HUES6 (cell line): ENCODE data around the gene SLC9A2.

Experiments
- H3K27ac ChIP-seq: 2 replicates; pipeline ENCODE4 v1.7.0; 2013; ENCODE audit warnings: low read depth, mild to moderate bottlenecking, low read length, inconsistent platforms
- H3K27me3 ChIP-seq: 2 replicates; pipeline ENCODE4 v1.6.1; 2013; ENCODE audit warnings: low read length; ENCODE audit not compliant: control insufficient read depth, insufficient read depth
- H3K36me3 ChIP-seq: 2 replicates; pipeline ENCODE4 v1.6.1; 2013; ENCODE audit warnings: low read length; ENCODE audit not compliant: control insufficient read depth, insufficient read depth
- H3K4me1 ChIP-seq: 2 replicates; pipeline ENCODE4 v1.6.1; 2013; ENCODE audit warnings: low read length; ENCODE audit not compliant: control insufficient read depth, insufficient read depth
- H3K4me3 ChIP-seq: 2 replicates; pipeline ENCODE4 v1.5.1; 2013; ENCODE audit warnings: low read depth, low read length
- H3K9ac ChIP-seq: one replicate; pipeline ENCODE4 v1.6.1; 2013; ENCODE audit warnings: mild to moderate bottlenecking, low read length
- H3K9me3 ChIP-seq: 2 replicates; pipeline ENCODE4 v1.6.1; 2013; ENCODE audit warnings: low read depth, low read length; ENCODE audit not compliant: control insufficient read depth, insufficient read depth

Gene SLC9A2

DNA sequence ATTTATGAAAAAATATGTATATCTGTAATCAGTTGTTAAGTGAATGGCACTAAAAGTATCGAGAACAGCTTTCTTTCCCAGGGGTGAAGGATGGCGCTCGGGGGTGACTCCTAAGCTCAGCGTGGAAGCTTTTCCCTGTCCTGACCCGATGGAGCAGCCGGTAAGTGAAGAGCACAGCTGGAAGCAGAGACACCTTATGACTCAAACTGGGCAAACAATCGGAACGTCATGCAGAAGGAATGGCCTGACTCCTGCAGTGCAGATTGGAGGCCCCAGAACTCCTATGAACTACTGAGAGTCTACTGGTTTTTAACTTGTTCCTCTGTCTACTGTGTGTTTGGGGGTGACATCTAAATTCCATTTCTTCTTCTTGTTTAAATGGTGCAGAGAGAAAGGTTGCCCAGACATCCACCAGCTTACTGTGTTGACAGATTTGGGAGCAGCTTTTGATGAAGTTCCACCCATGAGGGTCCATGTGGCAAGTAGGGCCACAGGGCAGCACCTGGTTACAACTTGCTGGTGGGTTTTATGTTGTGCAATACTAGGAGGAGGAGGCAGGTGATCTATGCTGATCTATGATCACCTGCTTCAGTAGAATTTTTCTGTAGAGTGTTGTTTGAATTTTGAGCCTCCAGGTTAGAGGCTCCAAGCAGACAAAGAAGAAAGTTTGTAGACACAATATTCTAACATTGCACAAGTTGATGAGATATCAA, 89.7 kb downstream of the SLC9A2 start:
- H3K27me3 ChIP-seq: no peaks in the 10 kb centered on the region
- H3K4me3 ChIP-seq: no peak overlapping the region
- no peaks in the 10 kb centered on the region for H3K9me3 ChIP-seq
- H3K9ac ChIP-seq: no peak overlapping the region
- no peak overlapping the region for H3K27ac ChIP-seq
- peaks cover 19% of the 10 kb centered on the region for H3K4me1 ChIP-seq
- H3K36me3 ChIP-seq: no peaks in the 10 kb centered on the region

DNA sequence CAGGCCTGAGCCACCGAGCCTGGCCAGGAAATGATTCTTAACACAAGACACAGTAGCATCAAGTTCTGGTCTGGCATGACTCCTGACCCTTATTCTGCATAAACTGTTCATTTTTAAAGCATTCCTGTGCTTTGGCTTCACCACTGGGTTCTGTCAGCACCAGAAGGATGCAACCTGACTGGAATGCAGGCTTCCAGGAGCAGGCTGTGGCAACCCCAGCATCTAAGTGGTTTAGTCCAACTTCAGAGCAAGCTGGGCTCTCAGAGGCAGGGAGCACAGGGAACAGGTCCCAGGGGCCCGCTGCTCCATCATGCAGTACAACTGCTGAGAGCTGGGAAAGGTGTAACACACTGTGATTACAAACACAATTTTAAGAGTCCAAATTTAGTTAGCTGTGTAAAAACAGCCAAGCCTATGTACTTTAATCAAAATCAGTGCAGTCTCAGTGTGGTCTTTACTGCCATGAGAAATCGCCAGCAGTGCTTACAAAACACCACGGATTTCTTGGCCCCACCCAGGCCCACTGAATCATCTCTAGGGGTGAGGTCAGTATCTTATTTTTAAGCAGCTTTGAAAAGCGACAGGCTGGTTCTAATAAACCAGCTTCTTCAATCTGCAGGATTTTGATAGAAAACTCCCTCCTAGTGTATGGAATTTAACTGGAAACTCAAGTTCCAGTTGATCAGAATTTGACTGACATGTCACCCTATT, 98.1 kb downstream of the SLC9A2 start:
- H3K9me3 ChIP-seq: no peaks in the 10 kb centered on the region
- no peaks in the 10 kb centered on the region for H3K27me3 ChIP-seq
- no peak overlapping the region for H3K9ac ChIP-seq
- H3K4me1 ChIP-seq: no peaks in the 10 kb centered on the region
- H3K36me3 ChIP-seq: peaks cover 46% of the 10 kb centered on the region
- no peak overlapping the region for H3K27ac ChIP-seq
- no peak overlapping the region for H3K4me3 ChIP-seq

DNA sequence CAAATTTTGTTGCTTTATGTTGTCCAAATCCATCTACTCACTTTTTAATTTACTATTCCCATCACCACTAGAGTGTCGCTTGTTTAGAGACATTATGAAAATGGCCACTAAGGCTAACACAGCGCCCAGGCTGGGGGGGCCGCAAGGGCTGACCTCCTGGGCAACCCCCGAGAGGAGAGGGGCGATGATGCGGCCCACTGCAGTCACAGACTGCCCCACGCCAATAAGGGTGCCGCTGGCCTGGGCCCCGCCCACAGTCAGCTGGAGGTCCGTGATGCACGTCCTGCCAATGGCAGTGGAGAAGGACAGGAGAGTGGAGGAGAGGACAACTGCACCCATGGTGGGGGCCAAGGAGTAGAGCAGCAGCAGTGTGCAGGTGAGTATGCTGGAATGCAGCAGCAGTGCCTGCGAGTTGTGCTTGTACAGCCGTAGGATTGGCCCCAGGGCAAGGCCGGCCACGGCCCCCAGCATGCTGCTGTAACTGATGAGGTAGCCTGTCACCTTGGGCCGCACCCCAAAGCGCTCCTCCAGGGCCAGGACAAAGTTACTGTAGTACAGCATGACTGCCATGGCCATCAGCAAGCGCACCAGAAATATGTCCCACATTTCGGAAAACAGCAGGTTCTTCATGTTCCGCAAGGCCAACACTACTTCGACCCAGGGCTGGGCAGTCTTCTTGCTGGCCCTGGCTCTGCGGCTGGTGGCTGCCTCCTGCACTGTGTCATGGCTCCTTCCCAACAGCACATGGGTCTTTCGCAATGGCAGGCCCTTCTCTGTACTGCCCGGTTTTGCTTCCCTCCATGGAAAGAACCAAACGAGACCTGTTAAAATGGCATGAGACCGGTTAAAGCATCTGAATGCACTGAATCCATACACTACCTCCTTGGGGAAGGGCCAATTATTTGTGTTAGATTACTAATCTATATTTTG, 99.3 kb downstream of the SLC9A2 start:
- no peaks in the 10 kb centered on the region for H3K27me3 ChIP-seq
- no peaks in the 10 kb centered on the region for H3K4me1 ChIP-seq
- H3K9ac ChIP-seq: no peak overlapping the region
- H3K4me3 ChIP-seq: no peak overlapping the region
- H3K27ac ChIP-seq: no peak overlapping the region
- no peaks in the 10 kb centered on the region for H3K9me3 ChIP-seq
- H3K36me3 ChIP-seq: peaks cover 58% of the 10 kb centered on the region

DNA sequence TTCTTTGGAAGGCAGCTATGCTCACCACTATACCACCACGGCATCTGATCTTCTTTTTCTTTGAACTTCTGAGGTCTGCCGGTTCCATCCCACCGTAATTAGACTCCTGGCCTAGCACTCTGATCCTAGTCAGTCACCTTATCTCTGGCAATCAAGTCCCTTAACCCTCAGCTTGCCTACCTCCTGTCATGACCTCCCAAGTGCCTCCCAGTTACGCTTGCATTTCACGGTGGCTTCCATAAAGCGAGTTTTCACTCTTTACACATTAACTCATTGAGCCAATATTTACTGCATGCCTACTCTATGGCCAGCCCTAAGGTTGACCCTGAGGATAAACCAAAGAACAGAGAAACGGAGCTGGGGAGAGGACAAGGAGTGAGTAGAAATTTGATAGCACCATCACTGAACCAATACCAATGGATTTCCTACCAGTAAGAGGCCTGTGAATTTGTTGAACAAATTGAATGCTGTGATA, 104.7 kb downstream of the SLC9A2 start:
- H3K4me1 ChIP-seq: no peaks in the 10 kb centered on the region
- H3K27me3 ChIP-seq: no peaks in the 10 kb centered on the region
- no peaks in the 10 kb centered on the region for H3K9me3 ChIP-seq
- H3K4me3 ChIP-seq: no peak overlapping the region
- H3K36me3 ChIP-seq: peaks cover 75% of the 10 kb centered on the region
- H3K9ac ChIP-seq: no peak overlapping the region
- H3K27ac ChIP-seq: no peak overlapping the region

DNA sequence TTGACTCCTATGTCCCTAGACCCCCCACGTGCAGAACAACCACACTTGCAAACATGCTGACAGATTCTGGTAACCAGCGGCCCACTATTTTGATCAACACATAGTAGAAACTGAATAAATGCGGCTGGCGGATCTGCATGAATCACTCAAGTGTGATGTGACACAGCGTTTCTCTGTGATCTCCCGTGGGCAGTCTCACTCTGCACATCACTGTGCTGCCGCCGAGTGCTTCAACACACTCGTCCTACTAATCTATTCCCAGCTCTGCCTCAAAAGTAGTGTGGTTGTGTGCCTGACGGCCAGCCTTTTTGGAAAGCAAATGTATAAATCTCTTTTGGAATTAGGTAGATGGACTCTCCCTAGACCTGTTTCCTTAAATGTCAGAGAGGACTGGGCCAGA, 105.2 kb downstream of the SLC9A2 start:
- no peak overlapping the region for H3K27ac ChIP-seq
- no peak overlapping the region for H3K9ac ChIP-seq
- no peaks in the 10 kb centered on the region for H3K27me3 ChIP-seq
- no peaks in the 10 kb centered on the region for H3K4me1 ChIP-seq
- H3K4me3 ChIP-seq: no peak overlapping the region
- peaks cover 75% of the 10 kb centered on the region for H3K36me3 ChIP-seq
- H3K9me3 ChIP-seq: no peaks in the 10 kb centered on the region

DNA sequence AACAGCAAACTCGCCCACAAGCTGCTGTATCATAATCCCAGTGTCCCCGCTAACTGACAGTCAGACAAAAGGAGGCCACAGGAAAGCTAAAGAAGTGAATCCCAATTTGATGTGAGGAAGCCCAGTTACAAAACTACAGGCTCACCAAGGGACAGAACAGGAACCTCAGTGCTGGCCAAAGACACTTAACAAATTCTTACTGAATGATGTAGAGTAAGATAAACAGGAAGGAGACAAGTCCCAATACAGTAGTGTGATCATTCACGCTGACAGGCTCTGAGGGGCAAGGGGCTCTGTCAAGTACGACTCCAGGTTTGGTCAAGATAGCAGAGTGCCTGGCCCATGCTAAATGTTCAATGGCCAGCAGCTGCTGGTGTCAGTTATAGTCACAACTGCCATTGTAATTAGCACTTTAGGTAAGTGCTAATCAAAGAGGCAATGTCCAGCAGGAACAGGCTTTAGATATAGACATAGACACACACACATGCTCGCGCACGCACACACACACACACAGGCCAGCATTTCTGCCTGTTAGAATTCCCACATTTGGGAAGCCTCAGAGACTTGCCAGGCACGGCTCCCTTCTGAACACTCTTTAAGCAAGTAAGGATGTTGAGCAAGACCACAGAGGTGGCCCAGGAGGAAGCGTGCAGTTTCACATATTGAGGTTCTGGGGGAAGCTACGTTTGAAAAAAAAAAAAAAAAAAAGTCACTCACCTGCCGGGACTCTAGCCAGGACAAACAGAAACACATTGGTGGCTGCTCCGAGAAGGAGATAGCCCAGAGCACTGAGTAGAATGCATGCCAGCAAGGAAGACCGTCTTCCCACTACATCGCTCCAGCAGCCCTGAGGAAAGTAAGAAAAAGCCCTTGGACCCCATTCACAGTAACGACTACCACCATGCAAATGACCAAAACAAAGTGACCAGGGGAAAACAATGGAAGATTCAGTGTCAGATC, 107.1 kb downstream of the SLC9A2 start:
- Histone ChIP-seq H3K4me1 (no peaks in the 10 kb centered on the region), H3K4me3 (no peak overlapping the region), H3K36me3 (peaks cover 70% of the 10 kb centered on the region), H3K9ac (no peak overlapping the region), H3K27ac (no peak overlapping the region), H3K27me3 (no peaks in the 10 kb centered on the region), H3K9me3 (no peaks in the 10 kb centered on the region)

DNA sequence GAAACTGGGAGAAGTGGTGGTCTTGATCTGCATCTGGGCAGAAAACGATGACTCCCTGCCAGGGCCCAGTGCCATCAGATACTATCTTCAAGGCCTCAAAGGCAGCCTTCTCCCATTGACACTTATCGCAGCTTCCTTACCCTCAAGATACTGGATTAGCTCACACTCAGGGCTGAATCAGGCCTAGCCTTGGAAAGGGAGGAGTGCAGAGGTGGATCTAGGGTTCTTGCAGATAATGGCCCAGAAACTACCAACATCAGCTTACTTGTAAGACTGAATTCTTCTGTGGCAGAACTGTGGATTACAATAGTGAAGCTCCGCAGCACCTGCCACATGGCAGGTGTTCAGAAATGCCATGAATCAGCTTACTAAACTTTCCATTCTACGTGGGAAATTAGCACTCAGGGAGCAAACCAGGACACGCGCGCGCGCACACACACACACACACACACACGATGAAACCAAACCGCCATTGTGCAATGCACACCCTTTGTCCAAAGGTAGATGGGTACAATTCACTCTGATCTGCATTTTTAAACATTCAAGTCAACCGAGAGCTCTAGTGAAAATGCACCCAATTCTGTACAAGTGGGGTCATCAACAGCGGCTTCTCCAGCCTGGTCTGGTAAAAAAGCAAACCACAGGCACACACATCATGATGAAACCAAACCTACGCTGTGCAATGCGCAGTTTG, 116.2 kb downstream of the SLC9A2 start:
- H3K4me3 ChIP-seq: peak overlapping the region; percentile 73
- peak overlapping the region; percentile 69 for H3K9ac ChIP-seq
- peaks cover 8% of the 10 kb centered on the region for H3K4me1 ChIP-seq
- H3K27ac ChIP-seq: no peak overlapping the region
- no peaks in the 10 kb centered on the region for H3K27me3 ChIP-seq
- H3K9me3 ChIP-seq: no peaks in the 10 kb centered on the region
- H3K36me3 ChIP-seq: peaks cover 14% of the 10 kb centered on the region

DNA sequence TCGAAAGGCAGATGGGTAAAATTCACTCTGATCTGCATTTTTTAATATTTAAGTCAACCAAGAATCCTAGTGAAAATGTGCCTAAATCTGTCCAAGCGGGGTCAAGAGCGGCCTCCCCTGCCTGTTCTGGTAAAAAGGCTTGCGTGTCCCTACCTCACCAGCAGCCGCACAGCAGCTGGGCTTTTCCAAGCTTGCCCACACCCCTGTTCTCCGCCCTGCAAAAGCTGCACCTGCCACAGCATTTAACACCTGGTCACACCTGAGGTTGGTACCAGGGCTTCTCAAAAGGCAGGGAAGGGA, 116.7 kb downstream of the SLC9A2 start:
- Histone ChIP-seq H3K27ac (no peak overlapping the region), H3K4me1 (peaks cover 8% of the 10 kb centered on the region), H3K9me3 (no peaks in the 10 kb centered on the region), H3K27me3 (no peaks in the 10 kb centered on the region), H3K4me3 (peak overlapping the region; percentile 73), H3K36me3 (peaks cover 10% of the 10 kb centered on the region), H3K9ac (peak overlapping the region; percentile 69)

DNA sequence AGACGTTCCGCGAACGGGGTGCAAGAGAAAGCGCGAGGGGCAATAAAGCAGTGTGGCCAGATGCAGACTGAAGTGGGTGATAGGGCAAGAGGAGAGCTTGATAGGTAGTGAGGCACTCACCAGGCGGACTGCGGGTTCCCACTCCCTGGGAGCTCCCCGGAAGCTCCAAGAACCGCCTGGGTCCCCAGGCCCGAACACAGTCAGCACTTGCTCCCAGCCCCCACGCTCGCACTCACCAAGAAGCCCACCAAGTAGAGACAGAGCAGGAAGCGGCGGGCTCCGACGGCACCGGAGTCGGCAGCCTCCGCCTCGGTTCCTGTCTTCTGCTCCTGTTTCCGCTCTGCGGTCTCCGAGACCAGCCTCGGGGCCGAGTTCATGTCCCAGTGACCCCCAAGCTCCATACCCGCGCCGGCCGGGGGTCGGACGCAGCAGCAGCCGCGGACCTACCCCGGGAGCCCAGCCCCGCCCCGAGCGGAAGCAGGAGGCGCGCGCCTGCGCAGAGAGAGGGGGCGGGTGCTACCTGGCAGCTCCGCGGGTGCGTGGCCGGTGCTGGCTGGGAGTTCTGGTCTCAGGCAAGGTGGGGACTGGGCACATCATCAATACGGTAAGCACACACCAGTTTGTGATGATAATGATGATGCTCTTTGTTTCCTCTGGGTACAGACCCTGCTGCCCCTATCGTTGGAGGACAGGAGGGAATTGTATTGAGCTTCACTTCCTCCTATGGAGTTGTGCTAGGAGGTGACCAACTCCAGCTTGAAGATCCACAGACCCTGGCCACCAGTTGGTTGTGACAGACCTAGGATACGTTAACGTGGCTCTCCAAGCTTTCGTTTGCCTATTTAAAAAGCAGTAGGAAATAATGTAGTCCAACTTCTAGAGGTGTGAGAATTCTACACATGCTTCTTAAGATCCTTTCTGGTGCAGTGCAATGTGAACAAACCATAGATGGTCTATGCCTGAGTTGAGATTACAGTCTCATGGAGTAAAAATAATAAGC, 117.4 kb downstream of the SLC9A2 start:
- Histone ChIP-seq H3K4me1 (peaks cover 8% of the 10 kb centered on the region), H3K27me3 (no peaks in the 10 kb centered on the region), H3K27ac (no peak overlapping the region; the same call in 1 of the 2 replicates), H3K36me3 (peaks cover 4% of the 10 kb centered on the region), H3K9ac (peak overlapping the region; percentile 69), H3K9me3 (no peaks in the 10 kb centered on the region), H3K4me3 (peak overlapping the region; percentile 73)
